Fibroblast of the aortic adventitia (primary cell): ENCODE results near the gene LCP2. TPM values are rescaled to one million over a fixed set of nuclear protein-coding genes. Genes with fewer than 3 reads are reported as not detected.

Experiments
- DNase-seq: peaks from one replicate; pipeline ENCODE4 v3.0.0-alpha.2; 2010; ENCODE audit warnings: low read depth
- H3K4me3 ChIP-seq: 2 replicates; pipeline ENCODE4 v1.5.1; 2011; ENCODE audit warnings: low read depth, mild to moderate bottlenecking, control low read depth, low read length, moderate library complexity
- total RNA-seq: library from RNA; depleted of rRNA; stranded (reverse); fragments of >200 nt; gene quantifications from 2 replicates; pipeline ENCODE4 v1.2.3, GENCODE V29; 2012; ENCODE audit warnings: low replicate concordance
- TF ChIP-seq, protein P1 (sequence below): IDR thresholded peaks from 2 replicates; pipeline ENCODE4 v1.5.1; 2011; ENCODE audit warnings: mild to moderate bottlenecking, low read length, control low read depth, inconsistent platforms; ENCODE audit not compliant: insufficient read depth

LCP2 gene
- total RNA-seq, 1 donor, result not detected

GRCh38 chr5:170216257-170216864 lies 81.2 kb downstream of the LCP2 start:
- peak; percentile 64 for DNase-seq
- H3K4me3 ChIP-seq, result no peak overlapping the region
- TF ChIP-seq, protein P1, sequence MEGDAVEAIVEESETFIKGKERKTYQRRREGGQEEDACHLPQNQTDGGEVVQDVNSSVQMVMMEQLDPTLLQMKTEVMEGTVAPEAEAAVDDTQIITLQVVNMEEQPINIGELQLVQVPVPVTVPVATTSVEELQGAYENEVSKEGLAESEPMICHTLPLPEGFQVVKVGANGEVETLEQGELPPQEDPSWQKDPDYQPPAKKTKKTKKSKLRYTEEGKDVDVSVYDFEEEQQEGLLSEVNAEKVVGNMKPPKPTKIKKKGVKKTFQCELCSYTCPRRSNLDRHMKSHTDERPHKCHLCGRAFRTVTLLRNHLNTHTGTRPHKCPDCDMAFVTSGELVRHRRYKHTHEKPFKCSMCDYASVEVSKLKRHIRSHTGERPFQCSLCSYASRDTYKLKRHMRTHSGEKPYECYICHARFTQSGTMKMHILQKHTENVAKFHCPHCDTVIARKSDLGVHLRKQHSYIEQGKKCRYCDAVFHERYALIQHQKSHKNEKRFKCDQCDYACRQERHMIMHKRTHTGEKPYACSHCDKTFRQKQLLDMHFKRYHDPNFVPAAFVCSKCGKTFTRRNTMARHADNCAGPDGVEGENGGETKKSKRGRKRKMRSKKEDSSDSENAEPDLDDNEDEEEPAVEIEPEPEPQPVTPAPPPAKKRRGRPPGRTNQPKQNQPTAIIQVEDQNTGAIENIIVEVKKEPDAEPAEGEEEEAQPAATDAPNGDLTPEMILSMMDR, result peak; percentile 51

DNA sequence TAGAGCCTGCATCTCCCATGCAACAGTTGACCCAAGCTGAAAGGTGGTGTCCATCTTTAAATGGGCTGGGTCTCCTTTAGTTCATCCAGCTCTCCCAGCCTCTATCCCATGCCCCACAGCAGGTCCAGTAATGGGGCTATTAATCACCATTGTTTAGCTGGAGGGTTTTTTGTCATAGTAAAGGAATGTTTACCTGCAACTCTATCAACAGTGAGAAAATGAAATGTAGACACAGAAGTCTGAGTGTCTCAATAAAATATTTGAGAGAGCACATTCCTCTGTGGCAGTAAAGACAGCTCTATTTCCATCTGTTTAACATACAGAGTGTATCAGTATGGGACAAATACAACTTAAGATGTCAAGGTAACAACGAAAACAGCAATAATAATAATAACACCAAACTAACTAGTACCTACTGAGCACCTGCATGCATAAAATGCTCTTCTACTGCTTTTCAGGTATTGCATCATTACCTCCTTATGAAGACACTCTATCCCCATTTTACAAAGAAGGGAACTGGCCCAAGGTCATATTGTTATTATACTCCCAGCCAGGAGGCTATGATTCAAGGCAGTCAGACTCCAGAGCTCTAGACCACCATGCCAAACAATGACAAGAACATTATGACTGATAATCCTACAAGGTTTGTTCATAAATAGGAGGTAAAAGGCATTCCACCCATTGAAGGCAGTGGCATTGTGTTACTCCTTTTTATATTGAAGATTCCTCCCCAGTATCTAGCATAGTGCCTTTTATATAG lies 85.8 kb downstream of the LCP2 start:
- TF ChIP-seq, protein P1, result no peak
- no peak overlapping the region for H3K4me3 ChIP-seq
- no peak for DNase-seq

- TF ChIP-seq, protein P1, result no peak
- DNase-seq, result no peak
- no peak overlapping the region for H3K4me3 ChIP-seq
Observed at GRCh38 chr5:170206958-170207357, 90.6 kb downstream of the LCP2 start.

GRCh38 chr5:170206216-170206615 lies 91.4 kb downstream of the LCP2 start:
- TF ChIP-seq, protein P1, result no peak
- DNase-seq, result no peak
- H3K4me3 ChIP-seq, result no peak overlapping the region

GRCh38 chr5:170204202-170204601 lies 93.4 kb downstream of the LCP2 start:
- H3K4me3 ChIP-seq, result no peak overlapping the region
- TF ChIP-seq, protein P1, result no peak
- no peak for DNase-seq

GRCh38 chr5:170202117-170202516 lies 95.5 kb downstream of the LCP2 start:
- H3K4me3 ChIP-seq, result no peak overlapping the region
- no peak for DNase-seq
- TF ChIP-seq, protein P1, result no peak
